MM.1S (cell line): ENCODE data around the gene ADARB2.

ENCODE experiments used
- CTCF ChIP-seq: fragments of 300-600 bp; sonication (generic); IDR thresholded peaks from 2 replicates; pipeline ENCODE4 v1.5.1; 2016; ENCODE audit warnings: antibody characterized with exemption, low read length, mixed read lengths
- EZH2phosphoT487 ChIP-seq: fragments of 300-600 bp; sonication (generic); IDR thresholded peaks from 2 replicates; pipeline ENCODE4 v1.6.1; 2018; ENCODE audit warnings: antibody characterized with exemption, low read length

DNA sequence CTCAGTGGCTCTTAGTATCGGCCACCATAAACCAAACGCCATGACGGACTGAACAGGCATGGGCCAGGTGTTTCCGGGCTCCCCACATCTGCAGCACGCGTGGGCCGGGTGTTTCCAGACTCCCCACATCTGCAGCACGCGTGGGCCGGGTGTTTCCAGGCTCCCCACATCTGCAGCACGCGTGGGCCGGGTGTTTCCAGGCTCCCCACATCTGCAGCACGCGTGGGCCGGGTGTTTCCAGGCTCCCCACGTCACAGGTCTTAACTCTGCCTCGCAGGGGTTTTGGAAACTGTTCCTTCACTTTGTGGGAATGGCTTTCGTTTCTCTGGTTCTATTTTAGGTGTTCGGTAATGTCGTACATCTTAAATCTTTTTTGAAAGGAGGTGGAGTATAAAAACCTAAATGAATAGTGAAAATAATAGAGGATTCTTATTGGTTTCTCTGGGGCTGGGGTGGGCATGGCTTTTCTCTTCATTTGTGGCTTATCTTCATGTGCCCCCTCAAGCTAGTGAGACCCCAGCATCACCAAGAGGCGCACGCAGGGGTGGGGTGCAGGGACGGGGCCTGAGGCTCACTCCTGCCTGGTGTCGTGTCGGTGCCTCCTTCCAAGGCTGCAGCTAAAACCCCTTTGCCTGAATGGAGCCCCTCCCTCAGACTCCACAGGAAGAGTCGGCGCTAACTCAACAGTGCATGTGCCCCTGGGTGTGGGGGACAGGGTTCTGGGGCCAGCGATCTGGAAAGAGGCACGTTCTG lies 554.9 kb downstream of the ADARB2 start:
- TF ChIP-seq CTCF = no peak
- TF ChIP-seq EZH2phosphoT487 = no peak
